DMS79 (cell line): ENCODE data around the gene CCNG1.
"Not testable (repeated sequence)": the region's sequence is repeated elsewhere in the genome, so short reads cannot be mapped to it uniquely, and the experiment has no call there.

Experiments
- DNase-seq: peaks from one replicate; lab custom pipeline; 2025; lab: John Stamatoyannopoulos, UW

CCNG1 gene

GRCh38 chr5:163437309-163438182 lies at the start of gene CCNG1:
Gene CCNG1 (plus strand): TSS chr5:163437595. CDS start chr5:163439257, 1,662 bp downstream.
- peak; percentile 75 for DNase-seq

- DNase-seq, result no peak
These were observed 41.6 kb upstream of the CCNG1 start for GRCh38 chr5:163395792-163396191.

GRCh38 chr5:163396818-163397340 lies 40.5 kb upstream of the CCNG1 start:
- DNase-seq, result not testable (repeated sequence)

- no peak for DNase-seq
These were observed 40.0 kb upstream of the CCNG1 start for GRCh38 chr5:163397354-163397753.

- DNase-seq, result no peak
These were observed 37.5 kb upstream of the CCNG1 start for GRCh38 chr5:163399923-163400322.

GRCh38 chr5:163401271-163401670 lies 36.1 kb upstream of the CCNG1 start:
- DNase-seq, result no peak

GRCh38 chr5:163402007-163402406 lies 35.4 kb upstream of the CCNG1 start:
- DNase-seq, result no peak

GRCh38 chr5:163404364-163405173 lies 32.8 kb upstream of the CCNG1 start:
- DNase-seq, result no peak

- DNase-seq, result no peak
These were observed 30.2 kb upstream of the CCNG1 start for GRCh38 chr5:163407034-163407655.

GRCh38 chr5:163408311-163408923 lies 29.0 kb upstream of the CCNG1 start:
- DNase-seq, result peak; percentile 1

- no peak for DNase-seq
These were observed 28.0 kb upstream of the CCNG1 start for GRCh38 chr5:163409384-163409783.

GRCh38 chr5:163410505-163410904 lies 26.9 kb upstream of the CCNG1 start:
- DNase-seq, result no peak

GRCh38 chr5:163415673-163416072 lies 21.7 kb upstream of the CCNG1 start:
- DNase-seq, result not testable (repeated sequence)

- DNase-seq, result no peak
These were observed 12.6 kb upstream of the CCNG1 start for GRCh38 chr5:163424836-163425235.

GRCh38 chr5:163426128-163426527 lies 11.3 kb upstream of the CCNG1 start:
- not testable (repeated sequence) for DNase-seq

- no peak for DNase-seq
These were observed 4.9 kb upstream of the CCNG1 start for GRCh38 chr5:163432544-163432943.

- DNase-seq, result no peak
These were observed 4.1 kb upstream of the CCNG1 start for GRCh38 chr5:163433271-163433670.

- DNase-seq, result no peak
These were observed 3.0 kb upstream of the CCNG1 start for GRCh38 chr5:163434401-163434866.

- DNase-seq, result no peak
These were observed 880 bp upstream of the CCNG1 start for GRCh38 chr5:163436515-163436914.

GRCh38 chr5:163437011-163437308 lies 435 bp upstream of the CCNG1 start:
- no peak for DNase-seq

- DNase-seq, result no peak
These were observed 1.7 kb downstream of the CCNG1 start for GRCh38 chr5:163439092-163439425.

GRCh38 chr5:163440954-163441353 lies 3.6 kb downstream of the CCNG1 start:
- no peak for DNase-seq
